H1 (cell line): Measurements from ENCODE around the gene GATAD2B. TPM values are rescaled to one million over a fixed set of nuclear protein-coding genes. Genes with fewer than 3 reads are reported as not detected.

ENCODE experiments used
- CTCF ChIA-PET: fragments of 300-600 bp; sonication (Branson Sonifier 250); formaldehyde crosslinking; loops from one replicate; lab custom pipeline; 2021; ENCODE audit not compliant: partially characterized antibody; lab: Charles Lee
- POLR2A ChIA-PET: fragments of 300-600 bp; sonication (Branson Sonifier 250); formaldehyde crosslinking; loops from one replicate; lab custom pipeline; 2021; ENCODE audit warnings: inconsistent platforms; ENCODE audit not compliant: partially characterized antibody; lab: Charles Lee
- DNase-seq, 2 experiments: peaks; one replicate each; pipeline versions ENCODE4 v3.0.0 to v3.0.0-alpha.2; 2010 to 2022; ENCODE audit warnings: low spot score in 2 of 2, low read depth in 1 of 2, mixed read lengths in 1 of 2
- FAIRE-seq: peaks from 2 replicates; lab custom pipeline; 2011; peaks lifted over from hg19 to GRCh38; lab: Jason Lieb, UNC
- H2AFZ ChIP-seq: 2 replicates; pipeline ENCODE4 v1.8.1; 2012; ENCODE audit warnings: low read length, inconsistent platforms
- H2AK5ac ChIP-seq: 2 replicates; pipeline ENCODE4 v1.6.1; 2013; ENCODE audit warnings: low read depth, low read length
- H2BK120ac ChIP-seq: replicated peaks from 2 replicates; pipeline ENCODE3; 2013; ENCODE audit warnings: low read depth, low read length, inconsistent platforms
- H2BK12ac ChIP-seq: 2 replicates; pipeline ENCODE4 v1.6.1; 2013; ENCODE audit warnings: low read depth, low read length
- H2BK15ac ChIP-seq: 2 replicates; pipeline ENCODE4 v1.6.1; 2013; ENCODE audit warnings: low read length
- H2BK20ac ChIP-seq: 2 replicates; pipeline ENCODE4 v1.6.1; 2013; ENCODE audit warnings: low read length
- H2BK5ac ChIP-seq: 2 replicates; pipeline ENCODE4 v1.6.1; 2013; ENCODE audit warnings: low read depth, low read length
- H3K14ac ChIP-seq: 2 replicates; pipeline ENCODE4 v1.6.1; 2013; ENCODE audit warnings: inconsistent platforms; ENCODE audit not compliant: insufficient read length
- H3K18ac ChIP-seq: 2 replicates; pipeline ENCODE4 v1.6.1; 2013; ENCODE audit warnings: low read length; ENCODE audit errors: extremely low read depth
- H3K23ac ChIP-seq: 2 replicates; pipeline ENCODE4 v1.6.1; 2013; ENCODE audit warnings: inconsistent platforms; ENCODE audit not compliant: insufficient read length
- H3K23me2 ChIP-seq: 2 replicates; pipeline ENCODE4 v1.6.1; 2013; ENCODE audit warnings: low read depth, low read length
- H3K27ac ChIP-seq: 2 replicates; pipeline ENCODE4 v1.6.1; 2011; ENCODE audit warnings: low read depth, low read length, inconsistent platforms
- H3K27me3 ChIP-seq, 4 experiments: replicated peaks in 1 of 4; 1 replicate in 1 of 4; 2 replicates in 3 of 4; pipeline versions ENCODE4 v1.6.1 to v1.8.1; 2011 to 2013; ENCODE audit warnings: low read length in 3 of 4, mild to moderate bottlenecking in 3 of 4, inconsistent platforms in 2 of 4, mixed read lengths in 2 of 4, moderate library complexity in 1 of 4; ENCODE audit not compliant: control insufficient read depth in 3 of 4, insufficient read depth in 3 of 4; ENCODE audit errors: extremely low read depth in 1 of 4
- H3K36me3 ChIP-seq, 4 experiments: 2 replicates each; pipeline versions ENCODE4 v1.6.1 to v1.8.1; 2011 to 2013; ENCODE audit warnings: mild to moderate bottlenecking in 4 of 4, low read length in 3 of 4, moderate library complexity in 2 of 4, control low read depth in 1 of 4, inconsistent platforms in 1 of 4; ENCODE audit not compliant: insufficient read depth in 4 of 4, control insufficient read depth in 2 of 4
- H3K4ac ChIP-seq: replicated peaks from 2 replicates; pipeline ENCODE3; 2013; ENCODE audit warnings: low read length, low read depth, mixed read lengths, inconsistent platforms; ENCODE audit not compliant: insufficient read length
- H3K4me1 ChIP-seq, 4 experiments: replicated peaks in 1 of 4; 1 replicate in 1 of 4; 2 replicates in 3 of 4; pipeline versions ENCODE4 v1.6.1 to v1.8.1; 2011 to 2013; ENCODE audit warnings: low read length in 3 of 4, inconsistent platforms in 2 of 4, mixed read lengths in 1 of 4; ENCODE audit not compliant: insufficient read depth in 4 of 4, control insufficient read depth in 3 of 4
- H3K4me2 ChIP-seq, 2 experiments: 2 replicates each; pipeline versions ENCODE4 v1.6.1 to v1.8.1; 2011 to 2013; ENCODE audit warnings: low read depth in 2 of 2, low read length in 2 of 2, control low read depth in 1 of 2, inconsistent platforms in 1 of 2, mild to moderate bottlenecking in 1 of 2; ENCODE audit not compliant: insufficient read depth in 1 of 2
- H3K4me3 ChIP-seq, 4 experiments: fragments of 200-600, 300-600 bp in 1 of 4; sonication (generic), shearing (Covaris generic), sonication (Bioruptor Twin) in 1 of 4; 2 replicates each; pipeline versions ENCODE4 v1.5.1 to v1.8.1; 2011 to 2016; ENCODE audit warnings: low read length in 4 of 4, low read depth in 3 of 4, control low read depth in 2 of 4, inconsistent platforms in 2 of 4, mild to moderate bottlenecking in 2 of 4, mixed read lengths in 1 of 4, moderate library complexity in 1 of 4; ENCODE audit not compliant: insufficient read depth in 2 of 4; ENCODE audit errors: extremely low read depth in 1 of 4
- H3K56ac ChIP-seq: replicated peaks from 2 replicates; pipeline ENCODE3; 2013; ENCODE audit warnings: low read depth, mild to moderate bottlenecking, mixed read lengths, low read length, inconsistent platforms; ENCODE audit not compliant: insufficient read length
- H3K79me1 ChIP-seq: 2 replicates; pipeline ENCODE4 v1.6.1; 2013; ENCODE audit warnings: low read depth, low read length, control low read depth
- H3K79me2 ChIP-seq, 2 experiments: 2 replicates each; pipeline versions ENCODE4 v1.6.1 to v1.8.1; 2012 to 2013; ENCODE audit warnings: low read length in 2 of 2, mild to moderate bottlenecking in 2 of 2, inconsistent platforms in 1 of 2; ENCODE audit not compliant: insufficient read depth in 2 of 2, control insufficient read depth in 1 of 2
- H3K9ac ChIP-seq, 4 experiments: replicated peaks in 1 of 4; 1 replicate in 1 of 4; 2 replicates in 3 of 4; pipeline versions ENCODE4 v1.6.1 to v1.8.1; 2011 to 2013; ENCODE audit warnings: low read depth in 3 of 4, low read length in 3 of 4, control low read depth in 2 of 4, mild to moderate bottlenecking in 2 of 4, moderate library complexity in 2 of 4, inconsistent platforms in 1 of 4; ENCODE audit errors: extremely low read depth in 1 of 4
- H3K9me3 ChIP-seq, 2 experiments: 2 replicates each; pipeline versions ENCODE4 v1.6.1 to v1.8.1; 2012 to 2013; ENCODE audit warnings: mild to moderate bottlenecking in 2 of 2, moderate library complexity in 2 of 2, control low read depth in 1 of 2, inconsistent platforms in 1 of 2, low read depth in 1 of 2, low read length in 1 of 2, mixed read lengths in 1 of 2; ENCODE audit not compliant: insufficient read depth in 2 of 2
- H4K20me1 ChIP-seq, 2 experiments: replicated peaks in 1 of 2; 2 replicates each; pipeline versions ENCODE3 to v1.8.1; 2011 to 2013; ENCODE audit warnings: inconsistent platforms in 2 of 2, low read length in 2 of 2, mild to moderate bottlenecking in 1 of 2; ENCODE audit not compliant: insufficient read depth in 2 of 2, control insufficient read depth in 1 of 2
- H4K5ac ChIP-seq: 2 replicates; pipeline ENCODE4 v1.6.1; 2013; ENCODE audit warnings: low read length, low read depth, mixed read lengths, inconsistent platforms; ENCODE audit not compliant: insufficient read length
- H4K8ac ChIP-seq: 2 replicates; pipeline ENCODE4 v1.8.0; 2013; ENCODE audit warnings: mild to moderate bottlenecking, moderate library complexity, low read length, inconsistent platforms; ENCODE audit not compliant: insufficient read depth; ENCODE audit errors: extremely low read depth
- H4K91ac ChIP-seq: replicated peaks from 2 replicates; pipeline ENCODE3; 2013; ENCODE audit warnings: low read length, mixed read lengths, inconsistent platforms; ENCODE audit not compliant: insufficient read length
- BCL11A ChIP-seq, 2 experiments: IDR thresholded peaks; one replicate each; pipeline ENCODE4 v1.6.1; 2011; ENCODE audit warnings: low read depth in 2 of 2, low read length in 2 of 2, mild to moderate bottlenecking in 2 of 2
- CHD2 ChIP-seq: IDR thresholded peaks from 2 replicates; pipeline ENCODE4 v1.6.1; 2012; ENCODE audit warnings: low read length, improper control_type of control experiment
- E2F6 ChIP-seq: IDR thresholded peaks from 2 replicates; pipeline ENCODE4 v1.6.1; 2012; ENCODE audit warnings: inconsistent platforms
- JUND ChIP-seq: IDR thresholded peaks from 2 replicates; pipeline ENCODE4 v1.6.1; 2011; ENCODE audit warnings: mild to moderate bottlenecking, improper control_type of control experiment, low read length
- KDM4A ChIP-seq: IDR thresholded peaks from one replicate; pipeline ENCODE4 v1.7.1; 2012; ENCODE audit warnings: low read depth, mild to moderate bottlenecking, moderate library complexity, low read length, inconsistent platforms; ENCODE audit not compliant: severe bottlenecking
- KDM5A ChIP-seq: fragments of 200-600 bp; IDR thresholded peaks from 2 replicates; pipeline ENCODE4 v1.7.1; 2012; ENCODE audit warnings: mild to moderate bottlenecking, low read length, inconsistent platforms, mixed read lengths
- MAFK ChIP-seq: IDR thresholded peaks from 2 replicates; pipeline ENCODE4 v1.6.1; 2012; ENCODE audit warnings: low read depth, mild to moderate bottlenecking, improper control_type of control experiment, low read length
- POLR2AphosphoS5 ChIP-seq: IDR thresholded peaks from 2 replicates; pipeline ENCODE4 v1.6.1; 2011; ENCODE audit warnings: low read depth, low read length
- RNF2 ChIP-seq: fragments of 200-900, 300-1000 bp; sonication (generic); IDR thresholded peaks from 2 replicates; pipeline ENCODE4 v1.7.1; 2016; ENCODE audit warnings: borderline replicate concordance, low read depth, mild to moderate bottlenecking, antibody characterized with exemption, low read length; ENCODE audit not compliant: poor library complexity, severe bottlenecking; ENCODE audit errors: missing control alignments
- SUZ12 ChIP-seq: fragments of 200-600 bp; sonication (generic); IDR thresholded peaks from 2 replicates; pipeline ENCODE4 v1.6.1; 2012; ENCODE audit warnings: mild to moderate bottlenecking, inconsistent platforms, low read length, moderate library complexity, mixed read lengths
- USF2 ChIP-seq: IDR thresholded peaks from 2 replicates; pipeline ENCODE4 v1.6.1; 2011; ENCODE audit warnings: low read length, improper control_type of control experiment
- ZNF274 ChIP-seq: IDR thresholded peaks from 2 replicates; pipeline ENCODE4 v1.7.0; 2012; ENCODE audit warnings: low read length, borderline replicate concordance; ENCODE audit errors: extremely low read depth
- WGBS, 2 experiments: shearing (Covaris generic) in 1 of 2; methylation state at CpG; one replicate each; pipeline versions ENCODE4 v1.1.6 to v1.1.7; 2013 to 2015; ENCODE audit warnings: low lambda C conversion rate in 2 of 2, mixed read lengths in 2 of 2, inconsistent platforms in 1 of 2, low coverage in 1 of 2, missing lambda C conversion rate in 1 of 2; ENCODE audit not compliant: insufficient replicate concordance in 2 of 2, insufficient coverage in 1 of 2, insufficient read length in 1 of 2; ENCODE audit errors: extremely low coverage in 1 of 2, missing lambda C conversion rate in 1 of 2; 5-methylcytosine and 5-hydroxymethylcytosine counted together
- polyA plus RNA-seq, 7 experiments: library from polyadenylated mRNA; depleted of rRNA in 3 of 7; stranded (reverse) in 5 of 7; unstranded in 2 of 7; fragments of >200 nt in 5 of 7; fragments of 200-250 nt in 2 of 7; gene quantifications; 1 replicate in 5 of 7; 2 replicates in 1 of 7; 4 replicates in 1 of 7; pipeline versions ENCODE4 v1.2.1 to v1.2.3, GENCODE V29; 2011 to 2013; ENCODE audit warnings: missing spikeins in 2 of 7, mixed read lengths in 2 of 7
- total RNA-seq: library from RNA; stranded (reverse); fragmentation: NEBNext Ultra II Directional; extraction: Animal tissue kit (Norgen Biotek cat#: 25700); gene quantifications from 2 replicates; pipeline ENCODE4 v1.2.1, GENCODE V29; 2021

The GATAD2B gene
- total and polyA plus RNA-seq, 2 of the 8 experiments (the other 6 are each of a cell fraction or from before 2014, with no cell fraction given) = 8.4 to 39.1 TPM

GRCh38 chr1:153928245-153928644 lies 5.5 kb upstream of the GATAD2B start:
- Histone ChIP-seq H3K4me2 (no peak overlapping the region), H2AFZ (no peak overlapping the region), H3K4ac (no peak overlapping the region), H2BK12ac (no peak overlapping the region), H4K8ac (no peak overlapping the region), H3K27ac (no peak overlapping the region), H3K4me1 (peaks cover 0 to 2% (median 0%) of the 10 kb centered on the region in 4 experiments; a peak in 1 of 7 replicates), H3K9me3 (no peaks in the 10 kb centered on the region), H3K18ac (no peak overlapping the region), H3K79me2 (no peaks in the 10 kb centered on the region), H3K27me3 (no peaks in the 10 kb centered on the region), H3K23me2 (peaks cover 9% of the 10 kb centered on the region), H3K79me1 (no peaks in the 10 kb centered on the region), H4K5ac (no peak overlapping the region), H3K9ac (no peak overlapping the region), H2AK5ac (no peak overlapping the region), H3K56ac (no peak overlapping the region), H3K4me3 (no peak overlapping the region), H2BK15ac (no peak overlapping the region), H4K20me1 (peaks cover 0 to 5% of the 10 kb centered on the region in 2 experiments), H3K23ac (no peak overlapping the region), H2BK20ac (no peak overlapping the region), H3K36me3 (peaks cover 0 to 14% (median 10%) of the 10 kb centered on the region in 4 experiments), H2BK120ac (no peak overlapping the region), H2BK5ac (no peak overlapping the region), H4K91ac (no peak overlapping the region), H3K14ac (no peak overlapping the region)
- 100% methylated on average over 1 of the region's 1 CpG; no CpG with 5 or more reads in 1 of the 2 experiments for WGBS, 2 experiments
- DNase-seq (no peak), FAIRE-seq (no peak)
- POLR2A ChIA-PET = interaction anchor here (0.7 to 5.1 kb wide), 12 partner anchors 9 to 92 kb away, joined by 3 to 60 read pairs (median 4); partner anchors contain the start of genes CRTC2, DENND4B and SLC39A1
- CTCF ChIA-PET = interaction anchor here (0.6 to 2.8 kb wide), 8 partner anchors 8 to 107 kb away, joined by 3 to 10 read pairs (median 3); partner anchors contain the start of genes JTB and RAB13
- no peak for TF ChIP-seq MAFK
- TF ChIP-seq E2F6 = no peak
- TF ChIP-seq POLR2AphosphoS5 = no peak
- TF ChIP-seq RNF2 = no peak
- TF ChIP-seq KDM5A = no peak
- TF ChIP-seq CHD2 = no peak
- no peak for TF ChIP-seq SUZ12
- no peak for TF ChIP-seq BCL11A (IDR thresholded peaks at IDR 0.05; ENCODE audit: low read depth in 2 of 2, low read length in 2 of 2)
- no peak for TF ChIP-seq ZNF274
- no peak for TF ChIP-seq KDM4A
- TF ChIP-seq USF2 = no peak
- no peak for TF ChIP-seq JUND
